PC-3 (cell line): Measurements from ENCODE around the gene MTA1.

Experiments
- CTCF ChIP-seq: fragments of 300-600 bp; sonication (generic); conservative IDR thresholded peaks from 2 replicates; pipeline ENCODE4 v1.5.1; 2017; ENCODE audit warnings: antibody characterized with exemption, low read depth, mild to moderate bottlenecking, low read length
- EZH2 ChIP-seq: fragments of 300-600 bp; sonication (generic); IDR thresholded peaks from one replicate; pipeline ENCODE4 v1.6.1; 2017; ENCODE audit warnings: antibody characterized with exemption, mild to moderate bottlenecking, low read length; ENCODE audit not compliant: unreplicated experiment

- TF ChIP-seq CTCF (peak; percentile 46), EZH2 (no peak)
Observed at GRCh38 chr14:105414456-105415371, 4.9 kb upstream of the MTA1 start.
